Body of pancreas (tissue), 4 donors: ENCODE measurements around the gene TESK2.

Experiments used
- POLR2A ChIP-seq, 3 donors: fragments of 450-650 bp; IDR thresholded peaks; one replicate each; pipeline ENCODE4 v1.6.1; 2016; ENCODE audit warnings: antibody characterized with exemption in 3 of 3, mild to moderate bottlenecking in 2 of 3
- TF ChIP-seq, protein P1 (sequence below), 7 experiments: fragments of 450-650 bp in 4 of 7; fragments of 200-600 bp in 3 of 7; sonication (generic) in 3 of 7; IDR thresholded peaks; one replicate each; pipeline ENCODE4 v1.5.1; 2016 to 2019; ENCODE audit warnings: antibody characterized with exemption in 7 of 7

DNA sequence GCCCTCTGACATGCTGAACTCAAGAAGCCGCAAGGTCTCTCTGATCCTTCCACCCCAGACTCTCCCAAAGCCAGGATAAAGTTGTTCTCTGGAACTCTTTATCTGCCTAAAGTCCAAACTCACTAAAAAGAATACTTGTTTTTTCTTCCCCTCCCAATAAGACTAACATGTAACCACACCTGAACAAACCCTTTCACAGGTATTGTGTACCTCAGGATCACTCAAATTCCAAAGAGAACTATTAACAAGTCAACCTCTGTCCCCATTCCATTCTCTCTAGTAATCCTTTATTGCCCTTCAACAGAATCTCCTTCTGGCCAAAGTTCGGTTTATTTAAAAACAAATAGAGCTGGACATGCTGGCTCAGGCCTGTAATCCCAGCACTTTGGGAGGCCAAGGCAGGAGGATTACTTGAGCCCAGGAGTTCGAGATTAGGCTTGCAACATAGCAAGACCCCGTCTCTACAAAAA lies 155.1 kb downstream of the TESK2 start:
- TF ChIP-seq, protein P1, sequence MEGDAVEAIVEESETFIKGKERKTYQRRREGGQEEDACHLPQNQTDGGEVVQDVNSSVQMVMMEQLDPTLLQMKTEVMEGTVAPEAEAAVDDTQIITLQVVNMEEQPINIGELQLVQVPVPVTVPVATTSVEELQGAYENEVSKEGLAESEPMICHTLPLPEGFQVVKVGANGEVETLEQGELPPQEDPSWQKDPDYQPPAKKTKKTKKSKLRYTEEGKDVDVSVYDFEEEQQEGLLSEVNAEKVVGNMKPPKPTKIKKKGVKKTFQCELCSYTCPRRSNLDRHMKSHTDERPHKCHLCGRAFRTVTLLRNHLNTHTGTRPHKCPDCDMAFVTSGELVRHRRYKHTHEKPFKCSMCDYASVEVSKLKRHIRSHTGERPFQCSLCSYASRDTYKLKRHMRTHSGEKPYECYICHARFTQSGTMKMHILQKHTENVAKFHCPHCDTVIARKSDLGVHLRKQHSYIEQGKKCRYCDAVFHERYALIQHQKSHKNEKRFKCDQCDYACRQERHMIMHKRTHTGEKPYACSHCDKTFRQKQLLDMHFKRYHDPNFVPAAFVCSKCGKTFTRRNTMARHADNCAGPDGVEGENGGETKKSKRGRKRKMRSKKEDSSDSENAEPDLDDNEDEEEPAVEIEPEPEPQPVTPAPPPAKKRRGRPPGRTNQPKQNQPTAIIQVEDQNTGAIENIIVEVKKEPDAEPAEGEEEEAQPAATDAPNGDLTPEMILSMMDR (IDR thresholded peaks at IDR 0.05), result no peak
- TF ChIP-seq POLR2A (IDR thresholded peaks at IDR 0.05), result no peak
